HG02970 (cell line): Measurements from ENCODE around the gene PPP1R12A.

ENCODE experiments used
- ATAC-seq: cut with Tn5 transposase; IDR thresholded peaks from one replicate; pipeline ENCODE4 v1.9.1; 2021; ENCODE audit warnings: mild to moderate bottlenecking, moderate library complexity, moderate number of reproducible peaks; ENCODE audit not compliant: unreplicated experiment, low FRiP score

PPP1R12A gene

DNA sequence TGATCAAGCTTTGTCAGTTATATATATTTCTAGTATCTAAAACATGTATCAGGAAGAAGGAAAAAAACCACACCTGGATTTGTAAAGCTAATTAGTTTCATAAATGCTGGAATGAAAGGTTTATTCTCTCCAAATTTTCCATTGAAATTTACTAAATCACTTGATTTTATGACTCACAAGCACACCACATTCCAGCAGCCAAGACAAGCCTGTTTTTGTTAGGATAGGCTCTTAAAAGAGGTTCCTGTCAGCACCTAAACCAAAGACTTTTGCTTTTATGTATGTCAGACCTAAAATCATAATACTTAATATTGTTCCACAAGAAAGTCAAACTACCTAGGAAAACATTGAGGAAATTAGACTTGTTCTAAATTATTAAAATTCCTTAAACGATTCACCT, 158.8 kb downstream of the PPP1R12A start:
- no peak for ATAC-seq

DNA sequence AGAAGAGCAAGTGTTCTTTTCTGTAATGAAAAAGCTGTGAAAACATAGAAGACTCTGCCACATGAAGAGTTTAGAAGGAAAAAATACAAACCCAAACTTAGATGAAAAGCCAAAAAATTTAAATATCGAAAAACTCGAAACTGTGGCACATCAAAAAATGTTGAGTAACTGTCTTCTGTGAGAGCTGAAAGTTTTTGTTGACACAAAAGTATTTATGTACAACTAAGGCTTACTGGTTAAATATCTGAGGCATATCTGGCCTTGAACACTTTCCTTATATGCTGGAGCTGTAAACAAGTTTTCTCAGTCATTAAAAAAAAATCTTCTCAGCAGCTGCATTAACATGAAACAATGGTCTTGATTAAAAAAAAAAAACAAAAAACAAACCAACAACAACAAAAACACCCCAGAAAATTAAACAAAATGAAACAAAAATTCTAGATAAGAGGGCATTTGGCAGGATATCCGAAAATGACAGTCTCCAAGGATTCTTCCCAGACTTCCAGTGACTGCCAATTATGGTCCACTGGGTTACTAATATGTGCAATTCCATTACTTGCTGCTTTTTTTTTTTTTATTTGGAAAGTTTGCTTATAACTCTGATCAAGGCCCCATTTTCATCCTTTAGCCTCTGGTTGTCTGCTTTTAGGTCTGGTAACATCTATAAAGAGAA, 159.4 kb downstream of the PPP1R12A start:
- no peak for ATAC-seq

DNA sequence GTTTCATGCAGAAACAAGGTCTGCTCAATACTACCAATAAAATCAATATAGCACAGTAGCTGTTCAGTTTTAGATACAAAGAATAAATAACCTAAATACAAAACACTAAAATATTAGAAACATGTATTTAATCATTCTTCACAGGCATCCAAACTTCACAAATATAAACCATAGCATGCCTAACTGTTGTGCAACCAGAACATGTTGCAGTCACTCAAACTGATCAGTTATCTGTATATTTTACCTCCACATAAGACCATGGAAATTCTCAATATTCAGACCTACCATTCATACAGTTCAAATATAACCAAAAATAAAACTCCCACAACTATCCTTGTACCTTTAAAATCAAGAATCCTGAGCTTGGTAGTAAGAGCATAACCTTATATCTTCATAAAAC, 161.0 kb downstream of the PPP1R12A start:
- ATAC-seq: no peak

DNA sequence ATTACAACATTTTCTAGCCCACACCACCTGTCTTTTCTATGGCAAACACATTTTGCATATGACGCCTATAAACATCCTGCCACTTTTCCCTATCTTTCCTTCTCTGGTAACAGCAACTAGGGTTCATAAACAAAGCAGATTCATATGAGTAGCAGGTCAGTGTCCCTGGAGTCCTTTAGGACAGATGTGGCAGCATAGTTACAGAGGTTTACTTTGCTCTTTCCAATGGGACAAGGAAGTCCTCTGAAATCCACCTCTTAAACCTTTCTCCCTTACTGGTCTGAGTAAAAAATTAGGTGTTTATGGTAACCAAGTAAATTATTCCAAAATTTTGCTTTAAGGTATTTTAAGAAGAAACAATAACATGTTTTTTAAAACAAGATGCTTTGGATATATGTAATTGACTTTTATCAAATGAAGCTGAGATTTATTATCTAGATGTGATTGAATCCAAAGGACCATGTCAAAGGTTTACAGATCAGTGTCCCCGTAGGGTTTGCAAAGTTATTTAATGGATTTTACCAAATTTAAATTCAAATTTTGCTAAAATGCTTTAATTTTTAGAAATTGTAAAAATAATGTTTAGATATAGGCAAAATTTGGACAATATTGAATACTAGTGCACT, 164.9 kb downstream of the PPP1R12A start:
- no peak for ATAC-seq

DNA sequence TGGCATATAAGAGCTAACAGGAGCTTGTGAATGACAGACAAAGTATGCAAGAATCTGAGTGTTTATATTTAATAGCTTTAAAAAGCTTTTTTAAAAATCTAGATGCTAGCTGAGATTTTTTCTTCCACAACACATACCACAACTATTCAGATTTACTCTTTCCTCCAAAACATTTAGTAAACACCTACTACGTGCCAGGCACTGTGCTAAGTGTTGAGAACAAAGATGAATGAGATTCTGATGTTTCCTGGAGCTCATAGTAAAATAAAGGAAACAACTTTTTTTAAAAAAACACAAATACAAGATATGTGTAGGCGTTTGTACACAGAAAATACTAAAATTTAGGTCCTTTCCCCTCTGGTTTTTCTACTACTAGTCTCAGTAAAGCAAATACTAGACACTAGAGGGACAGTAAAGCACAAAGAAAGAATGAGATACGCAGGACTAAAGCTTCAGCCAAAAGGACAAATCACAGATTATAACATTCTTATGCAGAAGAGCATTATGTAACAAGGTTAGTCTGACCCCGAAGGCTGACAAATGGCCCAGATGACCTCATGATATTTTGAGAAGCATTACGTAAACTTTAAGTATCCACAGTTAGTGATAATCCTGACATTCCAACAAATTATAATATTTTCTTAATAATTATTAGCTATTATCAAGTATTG, 165.6 kb downstream of the PPP1R12A start:
- no peak for ATAC-seq

DNA sequence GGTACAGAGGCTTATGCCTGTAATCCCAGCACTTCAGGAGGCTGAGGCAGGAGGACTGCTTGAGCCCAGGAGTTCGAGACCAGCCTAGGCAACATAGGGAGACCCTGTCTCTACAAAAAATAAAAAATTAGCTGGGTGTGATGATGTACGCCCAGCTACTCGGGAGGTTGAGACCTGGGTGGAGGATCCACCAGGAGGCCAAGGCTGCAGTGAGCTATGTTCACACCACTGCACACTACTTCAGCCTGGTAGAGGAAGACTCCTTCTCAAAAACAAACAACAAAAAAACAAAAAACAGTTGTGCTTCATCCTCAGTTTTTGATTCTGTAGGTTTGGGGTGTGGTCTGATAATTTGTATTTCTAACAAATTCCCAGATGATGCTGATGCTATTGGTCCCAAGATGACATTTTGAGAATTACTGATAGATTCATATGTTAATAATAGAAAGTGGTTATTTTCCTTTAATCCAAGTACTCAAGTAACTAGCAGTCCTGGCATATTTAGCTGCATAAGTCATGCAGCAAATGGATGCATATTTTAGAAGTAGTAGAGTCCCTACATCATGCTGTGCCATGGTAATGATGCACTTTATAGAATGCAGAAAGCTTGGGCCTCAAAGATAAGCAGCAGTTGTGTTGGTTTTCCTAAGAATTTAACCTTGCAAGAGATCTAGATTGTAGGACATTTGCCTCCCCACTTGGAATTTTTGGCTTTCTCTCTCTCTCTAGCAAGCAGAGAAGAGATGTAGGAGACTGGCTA, 168.0 kb downstream of the PPP1R12A start:
- ATAC-seq: no peak

DNA sequence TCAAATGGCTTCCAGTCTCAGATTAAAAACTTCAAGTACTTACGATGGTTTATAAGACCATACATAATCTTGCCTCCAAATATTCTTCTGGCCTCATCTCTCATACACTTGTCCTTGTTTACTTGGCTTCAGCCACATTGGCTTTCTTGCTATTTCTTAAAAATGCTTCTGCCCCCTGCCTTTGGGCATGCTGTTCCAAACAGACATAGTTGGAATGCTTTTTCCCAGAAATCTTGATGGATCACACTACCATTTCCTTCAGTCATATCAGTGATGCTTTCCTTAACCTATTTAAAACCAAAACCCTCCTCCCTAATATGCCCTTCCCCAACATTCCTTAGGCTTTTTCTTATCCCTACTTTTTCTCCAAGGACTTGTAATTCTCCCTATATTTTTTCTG, 169.7 kb downstream of the PPP1R12A start:
- ATAC-seq: no peak

DNA sequence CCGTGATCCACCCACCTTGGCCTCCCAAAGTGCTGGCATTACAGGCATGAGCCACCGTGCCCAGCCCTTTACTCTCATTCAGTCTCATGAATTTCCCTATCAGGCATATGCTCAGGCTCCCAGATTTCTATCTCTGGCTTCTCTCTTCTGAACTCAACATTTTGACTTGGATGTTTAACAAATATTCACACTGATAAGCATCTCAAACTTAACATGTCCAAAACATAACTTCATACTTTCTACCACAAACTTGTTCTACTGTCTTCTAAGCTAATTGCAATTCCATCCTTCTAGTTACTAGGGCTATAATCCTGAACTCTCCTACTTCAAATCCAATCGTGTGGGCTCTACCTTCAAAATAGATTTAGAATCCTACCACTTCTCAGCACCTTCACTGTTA, 170.3 kb downstream of the PPP1R12A start:
- ATAC-seq: no peak

DNA sequence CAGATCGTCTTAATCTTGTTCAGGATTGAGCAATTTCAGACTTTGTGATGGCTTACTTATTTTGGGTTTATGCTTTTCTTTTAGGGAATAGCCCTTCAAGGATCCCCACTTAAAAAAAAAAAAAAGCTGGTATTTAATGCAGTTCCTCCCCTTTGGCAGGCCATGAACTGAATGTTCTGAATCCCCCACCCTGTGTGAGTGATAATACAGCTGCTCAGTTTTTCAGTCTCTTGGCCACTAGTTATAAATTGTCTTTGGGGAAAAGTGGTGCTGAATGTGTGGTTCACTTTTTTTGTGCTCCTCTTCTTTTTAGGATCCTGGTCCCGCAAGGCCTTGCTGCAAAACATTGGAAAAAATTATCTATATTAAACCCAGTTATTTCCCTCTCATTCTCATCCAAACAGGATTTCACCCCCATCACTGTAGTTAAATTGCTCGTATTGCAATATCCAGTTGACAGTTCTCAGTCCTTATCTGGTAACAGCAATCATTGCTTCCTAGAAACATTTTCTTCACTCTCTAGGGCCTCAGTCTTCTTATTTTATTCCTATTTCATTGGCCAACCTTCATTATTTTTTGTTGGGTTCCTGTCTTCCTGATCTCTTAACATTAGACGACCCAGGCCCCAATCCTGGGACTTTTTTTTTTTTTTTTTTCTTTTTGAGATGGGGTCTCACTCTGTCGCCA, 171.0 kb downstream of the PPP1R12A start:
- ATAC-seq: no peak

DNA sequence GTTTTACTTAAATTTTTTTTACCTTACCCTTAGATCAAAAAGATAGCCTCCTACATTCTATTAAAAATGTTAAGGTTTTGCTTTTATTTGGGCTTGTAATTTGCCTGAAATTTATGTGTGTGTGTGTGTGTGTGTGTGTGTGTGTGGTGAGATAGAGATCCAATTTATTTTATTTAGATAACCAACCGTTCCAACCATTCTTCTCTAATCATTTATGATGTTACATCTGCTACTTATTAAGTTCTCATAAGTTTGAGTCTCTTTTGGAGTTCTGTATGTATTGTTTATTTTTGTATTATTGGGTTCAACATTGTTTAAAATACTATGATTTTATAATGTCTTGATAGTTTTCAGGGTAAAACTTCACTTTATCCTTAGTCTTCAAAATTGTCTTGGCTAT, 173.6 kb downstream of the PPP1R12A start:
- no peak for ATAC-seq

DNA sequence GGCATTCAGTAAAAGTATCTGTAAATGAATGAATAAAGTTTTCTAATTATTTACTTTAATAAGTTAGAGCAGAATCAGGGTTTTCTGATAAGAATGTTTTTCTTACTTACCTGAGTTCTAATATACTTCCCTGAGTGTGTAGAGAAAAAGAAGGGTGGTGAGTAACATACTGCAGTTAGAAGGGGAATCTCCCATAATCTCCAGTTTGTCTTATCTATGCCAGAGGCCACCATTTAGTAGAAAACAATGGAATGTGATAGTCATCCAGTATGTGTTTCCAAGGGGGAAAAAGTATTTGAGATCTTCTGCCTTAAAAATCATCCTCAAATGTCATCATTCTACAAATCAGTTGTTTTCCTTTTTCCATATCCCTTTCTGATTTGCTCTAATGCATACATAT, 187.6 kb downstream of the PPP1R12A start:
- ATAC-seq: no peak

DNA sequence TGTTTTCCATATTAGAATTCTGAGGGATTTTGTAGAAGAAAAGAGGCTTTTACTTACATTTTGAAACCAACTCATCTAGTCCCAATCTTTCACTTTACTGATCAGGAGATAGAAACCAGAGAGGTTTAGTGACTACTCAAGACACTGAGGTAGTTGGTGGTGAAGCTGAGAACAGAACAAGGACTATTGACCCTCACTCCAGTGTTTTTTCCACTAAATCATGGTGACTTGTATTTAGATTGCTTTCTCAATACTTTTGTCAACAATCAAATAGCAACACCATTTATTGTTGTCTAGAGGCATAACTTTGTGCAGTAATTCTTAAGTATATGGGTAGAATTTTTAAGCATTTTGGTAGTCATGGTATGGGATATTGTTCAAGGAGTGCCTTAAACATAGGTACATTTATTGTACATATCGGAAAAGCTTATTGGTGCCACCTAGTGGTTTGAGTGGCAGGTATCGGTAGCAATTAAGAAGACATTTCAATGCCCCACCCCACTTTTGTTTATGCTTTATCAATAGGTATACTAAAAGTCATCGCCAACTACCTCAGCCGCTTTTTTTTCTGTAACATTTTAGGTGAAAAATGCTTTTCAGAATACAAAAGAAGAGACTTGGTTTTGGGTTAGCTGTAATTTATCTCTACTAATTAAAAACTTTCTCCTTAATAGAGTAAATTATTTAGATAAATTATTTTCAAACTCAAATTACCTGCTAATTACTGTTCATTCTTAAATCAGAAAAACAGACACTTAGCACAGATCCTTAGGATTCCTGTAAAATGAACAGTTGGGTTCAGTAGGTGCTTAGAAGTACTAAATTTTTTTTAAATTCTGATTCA, 196.8 kb downstream of the PPP1R12A start:
- ATAC-seq: no peak

DNA sequence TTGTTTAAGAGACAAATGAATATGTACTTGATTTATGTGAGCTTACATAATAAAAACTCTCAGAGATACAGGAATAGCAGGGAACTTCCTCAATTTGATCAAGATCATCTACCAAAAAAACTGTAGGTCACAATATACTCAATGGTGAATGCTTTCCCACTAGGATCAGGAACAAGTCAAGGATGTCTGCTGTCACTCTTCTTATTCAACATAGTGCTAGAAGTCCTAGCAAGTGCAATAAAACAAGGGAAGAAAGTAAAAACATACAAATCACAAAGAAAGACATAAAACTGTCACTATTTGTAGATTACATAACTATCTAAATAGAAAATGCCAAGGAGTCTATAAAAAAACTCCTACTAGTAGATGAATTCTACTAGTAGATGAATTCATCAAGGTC, 202.3 kb downstream of the PPP1R12A start:
- ATAC-seq: no peak

DNA sequence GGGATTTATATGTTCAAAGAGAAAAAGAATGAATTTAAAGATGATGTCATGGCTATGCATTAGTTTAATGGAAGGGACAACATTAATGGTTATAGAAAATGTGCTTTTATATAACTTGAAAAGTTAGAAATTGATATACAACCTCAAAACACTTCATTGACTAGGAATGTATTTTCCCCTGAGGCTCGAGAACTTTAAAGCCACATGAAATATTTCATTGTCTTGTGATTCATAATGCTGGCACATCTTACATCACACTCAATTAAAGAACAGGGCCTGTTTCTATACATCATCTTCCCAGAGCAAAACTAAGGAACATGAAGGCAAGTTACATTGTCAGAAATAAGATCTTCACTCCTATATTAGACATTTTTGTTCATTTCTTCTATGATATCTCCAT, 208.9 kb downstream of the PPP1R12A start:
- no peak for ATAC-seq
